HG03025 (cell line): ENCODE data around the gene TENM4.

Experiments
- ATAC-seq: cut with Tn5 transposase; IDR thresholded peaks from one replicate; pipeline ENCODE4 v1.9.1; 2021; ENCODE audit warnings: mild to moderate bottlenecking, moderate library complexity; ENCODE audit not compliant: unreplicated experiment, low FRiP score

TENM4 gene

DNA sequence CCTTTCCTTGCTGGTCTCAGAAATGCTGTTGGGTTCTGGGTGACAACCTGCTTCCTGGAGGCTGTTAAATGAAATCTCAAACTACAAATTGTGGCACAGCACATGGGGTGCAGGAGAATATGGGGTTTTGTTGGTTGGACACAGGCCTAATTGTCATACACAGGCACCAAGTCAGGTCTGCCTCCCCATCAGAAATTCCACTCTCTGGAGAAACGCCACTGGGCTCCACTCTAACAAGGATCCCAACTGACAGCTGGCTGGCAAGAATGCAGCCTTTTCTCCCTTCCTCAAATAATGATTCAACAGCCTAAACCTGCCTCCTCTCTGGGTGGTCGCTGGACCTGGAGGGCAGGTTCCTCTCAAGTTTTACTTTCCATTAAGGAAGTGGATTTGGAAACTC, 688.3 kb downstream of the TENM4 start:
- ATAC-seq, result no peak

DNA sequence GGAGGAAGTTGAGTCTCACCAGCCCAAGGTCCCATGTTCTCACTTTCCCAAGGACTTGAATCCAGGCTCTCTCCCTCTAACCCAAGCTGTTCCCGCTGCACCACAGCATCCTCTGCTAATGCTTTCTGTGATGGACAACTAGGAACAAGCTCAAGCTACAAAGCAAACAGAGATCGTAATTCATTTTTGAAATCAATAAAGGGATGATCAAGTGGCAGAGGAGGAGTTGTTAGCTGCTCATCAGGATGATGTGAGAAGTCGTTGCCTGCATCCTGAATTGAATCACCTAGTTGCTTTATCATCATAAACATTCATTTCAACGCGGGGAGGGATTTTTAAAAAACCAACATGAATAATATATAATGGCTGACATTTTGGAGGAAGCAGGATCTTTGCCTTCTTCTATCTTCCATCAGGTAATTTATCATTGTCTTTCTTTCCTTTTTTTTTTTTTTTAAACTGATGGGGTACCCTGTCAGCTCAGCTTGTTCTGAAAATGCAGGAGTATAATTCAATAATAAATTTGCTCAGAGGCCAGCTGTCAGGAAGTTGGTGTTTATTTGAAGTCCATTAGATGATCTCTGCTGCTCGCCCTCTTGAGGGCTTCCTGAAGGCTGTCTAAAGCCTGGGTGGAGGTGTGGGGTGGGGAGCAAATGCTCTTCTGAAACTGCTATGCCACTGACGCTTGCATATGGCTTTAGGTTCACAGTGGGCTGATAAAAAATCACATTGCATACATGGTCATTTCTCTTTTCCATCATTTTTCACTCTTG, 691.7 kb downstream of the TENM4 start:
- ATAC-seq, result no peak

DNA sequence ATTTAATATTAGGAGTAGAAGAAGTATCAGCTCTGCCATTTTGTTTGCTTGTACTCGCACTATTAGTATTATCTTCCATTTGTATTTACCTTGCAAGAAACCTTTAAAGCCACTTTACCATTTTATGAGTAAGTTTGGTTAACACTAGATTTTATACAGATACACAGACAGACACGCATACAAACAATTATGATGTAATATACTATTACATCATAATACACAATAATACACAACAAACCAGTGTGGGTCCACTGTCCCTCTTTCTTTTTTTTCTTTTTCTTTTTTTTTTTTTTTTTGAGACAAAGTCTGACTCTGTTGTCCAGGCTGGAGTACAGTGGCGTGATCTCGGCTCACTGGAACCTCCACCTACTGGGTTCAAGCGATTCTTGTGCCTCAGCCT, 695.9 kb downstream of the TENM4 start:
- no peak for ATAC-seq

GRCh38 chr11:78744202-78744601, 696.6 kb downstream of the TENM4 start:
- no peak for ATAC-seq

DNA sequence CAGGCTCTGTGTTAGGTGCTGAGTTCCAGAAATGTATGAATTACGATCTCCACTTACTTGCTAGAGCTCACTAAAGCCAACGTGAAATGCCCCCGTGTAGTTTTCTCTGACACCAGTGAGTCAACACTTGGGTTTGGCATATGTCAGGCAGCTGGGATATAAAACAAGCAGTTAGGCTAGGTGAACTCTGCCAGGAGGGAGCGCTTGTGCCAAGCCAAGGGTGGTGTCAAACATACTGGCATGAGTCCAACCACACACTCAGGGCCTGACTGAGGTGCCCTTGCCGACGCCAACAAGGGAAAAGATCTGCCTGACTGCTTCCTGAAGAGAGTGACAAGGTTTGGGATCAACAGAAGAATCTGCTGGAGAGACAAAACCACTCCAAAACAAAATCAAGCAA, 698.4 kb downstream of the TENM4 start:
- ATAC-seq, result no peak

- no peak for ATAC-seq
Observed at GRCh38 chr11:78741741-78742140, 699.1 kb downstream of the TENM4 start.

DNA sequence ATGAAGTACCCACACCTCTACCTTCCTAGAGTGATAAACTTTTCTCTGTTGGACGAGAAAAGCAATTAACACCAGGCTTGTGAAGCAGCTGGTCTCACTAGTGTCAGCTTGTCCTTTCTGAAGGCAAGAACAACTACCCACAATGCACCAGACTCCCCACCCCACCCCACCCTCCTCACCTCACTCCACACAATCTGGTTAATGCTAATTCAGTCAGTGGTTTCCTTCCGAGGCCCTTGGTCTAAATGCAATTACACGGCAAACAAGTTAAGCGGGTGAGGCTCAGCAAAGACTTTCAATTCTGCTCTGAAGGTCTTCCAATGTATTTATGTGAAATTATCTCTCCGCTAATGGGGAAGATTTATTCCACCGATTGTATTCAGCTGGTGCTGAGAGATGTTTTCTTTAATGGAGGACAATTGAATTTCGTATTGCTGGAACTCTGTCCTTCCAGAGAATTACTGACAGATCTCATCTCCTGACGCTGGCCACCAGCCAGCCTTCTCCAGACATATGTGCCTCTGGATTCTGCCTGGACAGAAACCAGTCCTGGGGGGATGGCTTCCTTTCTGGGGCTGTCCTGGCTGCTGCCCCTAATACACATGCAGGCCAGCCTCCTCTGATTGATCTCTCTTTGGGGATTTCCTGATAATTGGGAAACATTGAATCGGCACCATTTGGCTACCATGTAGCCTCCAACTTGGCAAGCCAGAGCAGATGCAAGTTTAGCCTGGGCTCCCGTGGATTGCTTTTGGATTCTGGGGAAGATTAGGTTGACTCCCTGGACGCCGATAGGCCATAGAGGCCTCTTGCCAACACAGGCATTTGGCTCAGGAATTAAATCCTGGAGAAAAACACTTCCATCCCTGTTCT, 700.4 kb downstream of the TENM4 start:
- no peak for ATAC-seq

GRCh38 chr11:78737891-78738290, 702.9 kb downstream of the TENM4 start:
- ATAC-seq, result no peak

- ATAC-seq, result no peak
Observed at GRCh38 chr11:78737301-78737700, 703.5 kb downstream of the TENM4 start.

- ATAC-seq, result no peak
Observed at GRCh38 chr11:78735711-78736110, 705.1 kb downstream of the TENM4 start.

GRCh38 chr11:78733031-78733430, 707.8 kb downstream of the TENM4 start:
- no peak for ATAC-seq

GRCh38 chr11:78732246-78732645, 708.6 kb downstream of the TENM4 start:
- ATAC-seq, result no peak

DNA sequence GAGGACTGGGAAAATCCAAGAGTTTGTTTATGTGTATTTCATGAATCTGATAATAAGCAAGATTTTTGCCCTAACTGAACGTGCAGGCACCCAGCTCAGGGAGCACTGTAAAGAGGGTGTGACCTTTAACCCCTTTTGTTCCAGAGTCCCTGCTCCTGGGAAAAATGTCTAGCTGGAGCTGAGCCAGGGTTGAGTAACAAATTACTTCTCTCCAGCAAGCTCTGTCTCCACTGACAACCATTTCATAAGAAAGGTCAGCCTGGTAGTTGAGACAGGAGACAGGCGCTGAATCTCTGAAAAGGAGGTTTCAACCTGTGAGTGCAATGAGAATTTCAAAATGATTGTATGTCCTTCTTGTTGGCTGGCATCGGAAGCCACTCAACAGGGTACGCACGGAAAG, 709.8 kb downstream of the TENM4 start:
- ATAC-seq, result no peak

DNA sequence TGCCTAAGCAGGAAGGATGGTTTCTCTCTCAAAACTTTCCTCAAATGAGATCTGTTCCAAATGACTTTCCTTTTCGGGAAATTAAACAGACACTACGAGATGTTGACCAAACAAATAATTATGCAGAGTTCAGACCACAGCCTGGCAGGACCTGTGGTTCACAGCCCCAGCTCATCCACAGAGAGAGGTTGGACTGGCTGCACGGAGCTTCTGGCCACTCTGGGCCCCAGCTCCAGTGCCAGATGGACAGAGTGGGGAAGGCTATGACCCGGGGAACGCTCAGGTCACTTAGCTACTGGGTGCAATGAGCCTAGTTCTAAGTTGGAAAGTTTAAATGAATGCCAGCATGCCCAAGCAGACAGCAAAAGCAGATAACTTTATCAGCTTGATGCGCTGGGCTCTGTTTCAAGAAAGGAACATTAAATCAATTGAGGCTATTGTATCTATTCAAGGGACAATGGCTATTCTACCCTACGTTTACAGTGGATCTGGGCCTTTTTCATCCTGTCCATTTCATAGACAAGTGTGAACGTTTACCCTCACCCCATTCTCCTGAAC, 710.5 kb downstream of the TENM4 start:
- no peak for ATAC-seq

- no peak for ATAC-seq
Observed at GRCh38 chr11:78727816-78728215, 713.0 kb downstream of the TENM4 start.

DNA sequence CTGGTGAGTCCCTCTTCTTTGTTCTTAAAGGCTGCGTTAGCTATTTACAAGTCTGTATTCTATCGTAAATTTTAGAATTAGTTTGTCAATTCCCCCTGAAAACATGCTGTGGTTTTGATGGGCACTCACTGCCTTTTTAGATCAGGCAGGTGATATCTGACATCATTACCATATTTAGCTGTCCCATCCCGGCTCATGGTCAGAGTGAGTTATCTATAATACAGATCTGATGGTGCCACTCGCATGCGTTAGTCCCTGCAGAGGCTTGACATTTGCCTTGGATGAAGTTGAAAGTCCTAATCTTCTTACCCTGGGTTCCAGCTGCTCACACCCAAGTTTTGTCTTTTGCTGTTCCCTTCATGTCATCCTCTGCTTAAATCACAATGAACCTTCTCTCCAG, 715.6 kb downstream of the TENM4 start:
- ATAC-seq, result no peak

- no peak for ATAC-seq
Observed at GRCh38 chr11:78722786-78723185, 718.0 kb downstream of the TENM4 start.

GRCh38 chr11:78720281-78720989, 720.4 kb downstream of the TENM4 start:
- ATAC-seq, result no peak

DNA sequence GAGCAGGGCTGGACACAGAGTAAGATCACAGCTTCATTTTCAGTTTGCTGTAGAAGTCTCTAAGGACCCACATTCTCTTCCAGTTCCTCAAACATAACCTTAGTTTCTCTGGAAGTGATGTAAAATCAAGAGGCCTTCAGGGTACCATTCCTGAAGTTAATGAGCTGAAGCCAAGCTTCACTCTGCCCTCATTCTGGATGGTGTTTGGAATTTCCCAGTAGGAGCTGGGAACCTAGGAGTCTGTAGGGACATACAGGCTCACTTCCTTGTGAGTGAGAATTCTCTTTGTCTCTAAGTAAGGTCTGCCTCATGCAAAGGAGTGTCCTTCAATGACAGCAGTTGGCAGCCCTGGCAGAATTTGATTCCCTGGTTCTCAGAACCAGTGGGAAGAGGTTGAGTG, 723.8 kb downstream of the TENM4 start:
- ATAC-seq, result no peak

DNA sequence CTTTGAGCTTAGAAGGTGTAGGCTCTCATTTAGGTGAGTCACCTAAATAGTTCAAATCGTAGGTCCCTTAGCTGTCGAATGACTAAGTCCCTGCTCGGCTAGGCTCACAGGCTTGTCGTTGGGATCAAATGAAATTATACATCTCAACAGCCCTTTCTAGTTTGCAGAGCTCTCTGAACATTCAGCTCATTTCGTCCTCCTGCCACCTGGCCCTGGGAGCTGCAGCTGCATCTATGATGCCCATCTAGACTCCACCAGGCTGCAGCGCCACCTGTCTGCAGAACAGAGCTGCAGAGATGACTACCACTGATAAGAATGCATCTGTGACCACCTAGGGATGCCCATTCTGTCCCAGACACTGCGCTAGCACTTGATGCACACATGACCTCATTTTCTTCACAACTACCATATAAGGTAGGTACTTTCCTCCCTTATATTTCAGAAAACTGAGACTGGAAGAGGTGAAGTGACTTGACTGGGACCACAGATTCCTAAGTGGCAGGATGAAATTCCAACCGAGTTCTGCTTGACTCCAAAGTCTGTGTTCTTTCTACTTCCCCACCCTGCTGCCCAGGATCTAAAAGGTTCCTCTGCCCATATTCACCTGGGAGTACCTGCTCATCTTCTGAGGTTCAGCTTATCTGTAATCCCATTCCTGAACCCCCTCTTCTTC, 725.1 kb downstream of the TENM4 start:
- ATAC-seq, result no peak
